ENCODE data around the gene NCKAP5.

Gene NCKAP5

DNA sequence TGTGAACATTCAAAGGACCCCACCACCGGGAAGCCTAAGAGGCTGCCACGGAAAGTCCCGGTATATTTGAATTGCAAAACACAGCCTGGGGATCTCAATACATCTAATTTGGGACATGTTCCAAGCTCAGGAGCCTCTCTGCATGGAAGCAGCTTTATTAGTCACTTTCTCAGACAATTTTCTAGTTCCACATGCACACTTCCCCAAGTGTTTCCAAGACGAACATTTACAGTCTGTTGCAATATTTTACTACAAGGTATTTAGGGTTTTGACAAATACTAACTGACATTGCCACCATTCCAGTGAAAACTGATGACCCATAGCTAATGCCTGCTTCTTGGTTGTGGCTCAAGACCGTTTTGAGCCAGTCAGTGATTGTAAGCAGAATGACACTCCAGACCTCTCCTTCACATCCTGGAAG, 145.3 kb downstream of the NCKAP5 start:
- no peak for DNase-seq (ENCODE audit: low read depth, low spot score)

DNA sequence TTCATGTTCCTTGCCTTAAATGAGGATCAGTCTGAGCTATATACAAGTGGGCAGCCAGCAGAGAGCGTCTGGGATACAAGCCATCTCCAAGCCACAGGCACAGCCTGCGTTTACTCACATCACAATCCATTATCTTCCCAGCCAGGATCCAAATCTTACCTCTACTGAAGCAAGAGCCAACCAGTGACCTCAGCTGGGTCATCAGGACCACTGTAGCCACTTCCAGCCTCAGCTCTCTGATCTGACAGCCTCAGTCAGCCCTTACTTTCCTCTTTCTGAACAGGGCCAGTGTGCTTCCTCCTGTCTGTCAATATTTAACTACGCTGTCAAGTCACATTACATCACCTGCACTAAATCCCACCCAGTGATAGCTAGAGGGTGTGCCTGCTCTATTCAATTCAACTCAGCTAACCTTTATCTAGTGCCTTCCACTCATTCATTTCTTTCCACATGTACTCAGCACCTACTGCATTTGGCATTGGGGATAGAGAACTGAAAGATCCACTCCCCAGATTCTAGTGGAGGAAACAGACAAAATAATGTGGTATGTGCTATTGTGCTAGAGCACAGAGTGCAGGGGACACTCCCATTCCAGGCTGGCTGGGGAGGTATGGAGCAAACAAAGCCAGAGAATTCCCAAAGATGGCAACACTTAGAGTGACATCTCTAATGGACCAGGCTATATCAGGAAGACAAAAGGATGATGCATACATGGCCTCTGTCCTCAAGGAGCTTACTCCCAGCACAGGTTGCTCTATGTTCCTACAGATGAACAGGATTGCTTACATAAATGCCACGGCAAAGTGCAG, 146.5 kb downstream of the NCKAP5 start:
- peak; percentile 21 for DNase-seq (ENCODE audit: low read depth, low spot score)

DNA sequence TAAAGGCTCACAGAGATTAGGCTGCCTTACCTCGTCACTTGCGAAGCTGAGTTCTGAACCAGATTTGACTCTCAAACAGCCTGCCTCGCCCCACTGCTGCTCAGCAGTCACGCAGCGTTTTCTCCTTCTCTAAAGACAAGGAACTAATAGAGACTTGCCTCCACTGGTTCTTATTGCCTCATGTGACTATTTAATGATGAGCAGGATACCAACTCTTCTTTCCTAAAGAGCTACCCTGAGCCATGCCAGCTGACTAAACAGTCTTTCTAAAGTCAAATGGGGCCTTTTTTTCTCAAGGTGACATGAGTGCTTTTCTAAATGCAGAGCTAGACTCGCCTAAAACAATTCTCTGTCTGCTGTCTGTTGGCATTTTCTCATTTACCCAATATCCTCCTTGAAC, 147.5 kb downstream of the NCKAP5 start:
- DNase-seq (ENCODE audit: low read depth, low spot score), result no peak

DNA sequence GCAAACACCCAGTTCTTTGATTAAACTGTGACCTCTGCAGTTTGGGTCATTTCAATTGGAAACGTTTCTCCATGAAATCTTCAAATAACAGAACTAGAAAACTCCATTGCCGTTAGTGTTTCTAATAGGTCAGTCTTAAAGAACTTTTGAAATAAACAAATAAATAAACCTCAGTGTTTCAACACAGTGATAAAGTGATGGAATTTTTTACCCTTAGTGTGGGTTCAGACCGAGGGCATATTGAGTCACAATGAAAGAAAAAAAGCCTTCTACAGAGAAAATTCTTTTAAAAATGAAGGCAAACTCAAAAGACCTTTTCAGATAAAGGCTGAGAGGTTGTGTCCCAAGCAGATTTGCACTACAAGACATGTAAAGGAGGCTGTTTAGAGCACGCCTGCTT, 149.6 kb downstream of the NCKAP5 start:
- no peak for DNase-seq (ENCODE audit: low read depth, low spot score)

DNA sequence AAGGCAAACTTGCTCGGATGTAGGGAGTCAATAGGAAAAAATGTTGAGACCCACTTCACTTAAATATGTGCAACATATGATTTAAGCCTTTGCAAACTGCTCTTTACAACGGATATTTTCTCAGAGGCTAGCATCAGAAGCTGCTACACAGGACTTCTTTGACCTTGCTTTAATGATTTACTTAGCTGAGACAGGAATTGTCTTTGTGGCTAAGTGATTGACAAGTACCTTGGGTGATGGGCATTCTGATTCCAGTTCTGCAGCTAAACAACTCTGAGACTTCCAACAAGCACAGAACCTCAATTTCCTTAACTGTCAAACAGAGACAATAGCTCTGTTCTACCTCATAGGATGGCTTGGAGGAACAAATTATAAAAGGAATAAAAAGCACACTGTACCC, 150.2 kb downstream of the NCKAP5 start:
- DNase-seq (ENCODE audit: low read depth, low spot score), result no peak

DNA sequence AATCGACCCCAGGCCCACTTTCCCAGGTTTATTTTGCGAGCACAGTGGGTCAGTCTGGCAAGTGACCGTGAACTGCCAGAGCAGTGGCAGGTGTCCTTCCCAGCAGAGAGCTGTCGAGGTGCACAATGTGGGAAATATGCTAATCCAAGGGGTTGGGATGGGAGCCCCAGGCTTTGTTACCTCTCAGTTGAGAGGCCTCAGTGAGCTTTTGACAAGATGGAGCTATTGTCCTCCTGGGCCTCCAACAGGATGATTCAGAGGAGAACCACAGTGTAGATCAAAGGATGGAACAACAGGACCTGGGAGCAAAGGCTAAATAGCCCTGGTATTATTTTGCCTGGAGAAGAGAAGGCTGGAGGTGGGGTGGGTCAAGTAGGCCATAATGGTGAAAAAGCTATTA, 150.8 kb downstream of the NCKAP5 start:
- DNase-seq (ENCODE audit: low read depth, low spot score), result peak; percentile 38

DNA sequence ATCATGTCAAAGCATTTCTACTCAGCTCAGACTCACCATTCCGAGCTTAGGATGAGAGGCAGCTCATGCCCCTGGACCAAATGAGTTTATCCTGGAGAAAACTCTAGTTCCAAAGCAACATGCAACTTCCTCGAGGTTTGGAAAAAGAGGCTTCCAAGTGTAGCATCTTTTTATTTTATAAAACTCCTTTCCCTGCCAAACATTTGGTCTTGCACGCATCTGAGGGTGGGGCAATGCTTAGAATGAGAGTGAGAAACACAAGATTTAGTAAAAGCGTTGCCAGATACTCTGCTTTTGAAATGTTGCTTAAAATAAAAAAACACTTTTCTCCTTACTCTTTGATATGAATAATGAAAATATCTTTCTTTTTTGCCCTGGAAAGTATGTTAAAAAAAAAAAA, 151.5 kb downstream of the NCKAP5 start:
- DNase-seq (ENCODE audit: low read depth, low spot score), result no peak

DNA sequence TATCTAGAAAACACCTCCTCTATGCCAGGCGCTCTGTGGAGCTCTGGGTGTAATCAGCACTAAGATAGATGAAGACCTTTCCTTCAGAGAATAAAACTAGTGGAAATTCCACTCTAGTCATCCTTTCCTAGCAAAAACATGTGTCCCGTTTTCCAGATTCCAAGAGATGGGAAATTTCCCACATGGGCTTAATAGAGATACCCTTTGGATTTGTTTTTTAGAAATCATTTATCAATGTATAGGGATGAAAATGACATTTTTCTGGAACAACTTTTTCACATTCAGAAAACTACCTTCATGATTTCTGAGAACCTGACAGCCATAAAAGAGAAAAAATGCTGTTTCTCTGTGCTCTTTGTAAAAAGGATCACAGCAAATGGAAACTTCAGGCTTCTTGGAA, 152.1 kb downstream of the NCKAP5 start:
- DNase-seq (ENCODE audit: low read depth, low spot score), result no peak

DNA sequence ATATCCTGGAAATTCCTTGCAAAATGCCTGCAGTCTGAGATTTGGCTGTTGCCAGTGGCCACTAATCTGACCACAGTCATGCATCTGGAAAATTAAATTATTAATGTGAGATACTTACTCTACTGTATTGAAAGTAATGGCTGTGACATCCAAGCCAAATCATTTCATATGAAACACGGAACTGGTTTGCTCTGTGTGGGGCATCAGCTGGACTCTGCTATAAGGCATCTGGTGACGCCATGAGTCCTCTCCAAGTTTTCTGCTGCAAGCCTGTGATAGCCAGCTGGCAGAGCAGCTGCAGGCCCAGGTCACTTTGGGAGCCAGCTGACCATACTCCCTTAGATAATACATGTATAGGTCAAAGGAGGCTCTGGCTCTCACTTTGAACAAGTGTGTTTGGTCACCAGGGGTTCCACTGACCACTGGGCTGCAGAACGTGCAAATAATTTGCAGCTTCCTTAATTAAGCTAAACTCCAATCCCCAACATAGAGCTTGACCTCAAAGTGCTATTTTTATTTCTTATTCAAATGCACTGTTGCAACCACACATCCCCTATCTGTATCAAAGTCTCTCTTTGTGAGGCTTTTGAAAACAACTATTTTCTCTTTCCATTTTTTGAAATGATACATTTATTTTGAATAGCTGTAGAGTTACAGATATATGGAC, 152.9 kb downstream of the NCKAP5 start:
- no peak for DNase-seq (ENCODE audit: low read depth, low spot score)

DNA sequence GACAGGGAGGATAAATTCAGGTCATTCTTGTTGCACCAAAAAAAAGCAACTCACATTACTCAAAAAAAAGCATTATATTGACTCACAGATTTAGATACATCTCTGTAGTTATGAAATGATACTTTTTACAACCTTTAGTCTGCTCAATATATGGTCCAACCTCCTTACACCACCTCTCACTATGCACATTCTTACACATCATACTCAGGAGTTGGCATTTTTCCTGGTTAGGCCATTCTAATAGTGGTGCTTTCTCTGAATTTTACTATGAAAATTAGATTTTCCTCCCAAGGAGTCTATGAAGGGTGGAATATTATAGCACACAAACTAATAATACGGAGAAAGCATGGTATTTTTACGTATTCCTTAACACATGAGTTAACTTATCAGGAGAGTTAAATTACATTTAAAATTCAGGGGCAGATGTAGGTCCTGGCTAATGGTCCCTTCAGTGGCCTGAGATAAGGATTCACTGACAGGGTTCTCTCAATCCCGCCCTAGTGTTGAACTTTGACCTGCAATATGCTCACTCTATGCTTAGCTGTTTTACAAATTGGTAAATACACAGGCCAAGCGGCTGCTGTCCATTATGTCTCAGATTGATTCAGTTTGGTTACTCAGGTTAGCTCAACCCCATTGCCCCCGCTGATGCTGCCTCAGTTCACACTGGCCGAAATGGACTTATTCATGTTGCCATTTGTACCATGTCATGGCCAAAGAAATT, 153.6 kb downstream of the NCKAP5 start:
- no peak for DNase-seq (ENCODE audit: low read depth, low spot score)

DNA sequence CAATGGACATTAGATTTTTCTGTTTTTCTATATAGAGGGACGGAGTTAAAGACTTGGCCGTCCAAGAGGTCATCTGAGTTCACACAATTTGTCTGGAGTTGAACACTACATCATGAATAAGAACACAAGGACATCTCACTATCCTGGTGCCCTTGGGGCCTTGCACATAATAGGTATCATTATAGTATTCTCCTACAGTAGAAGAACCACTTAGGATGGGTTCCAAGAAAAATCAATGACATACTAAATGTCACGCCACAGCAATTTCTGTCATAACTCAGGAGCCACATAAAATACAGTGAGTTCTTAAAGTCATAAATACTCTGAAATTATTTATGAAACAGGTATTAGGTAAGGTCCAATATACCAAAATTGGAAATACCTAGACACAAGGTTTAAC, 154.4 kb downstream of the NCKAP5 start:
- no peak for DNase-seq (ENCODE audit: low read depth, low spot score)

DNA sequence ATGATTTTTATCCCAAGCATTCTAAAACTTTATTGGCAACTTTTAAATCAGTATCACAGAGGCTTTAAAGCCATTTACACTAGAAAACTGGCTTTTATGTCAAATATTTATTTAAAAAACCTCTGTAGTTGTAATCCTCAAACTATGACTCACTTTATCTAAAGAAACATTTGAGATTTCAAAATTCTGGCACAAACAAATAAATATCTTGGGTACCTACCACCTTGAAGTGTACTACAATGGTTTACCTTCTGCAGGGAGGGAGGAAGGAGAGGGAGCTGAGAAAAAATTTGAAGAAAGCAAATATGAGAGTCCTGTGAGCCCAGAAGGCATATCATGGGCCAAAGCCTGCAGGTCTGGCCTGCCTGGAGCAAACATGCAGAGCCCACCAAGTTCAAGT, 155.6 kb downstream of the NCKAP5 start:
- DNase-seq (ENCODE audit: low read depth, low spot score), result no peak

DNA sequence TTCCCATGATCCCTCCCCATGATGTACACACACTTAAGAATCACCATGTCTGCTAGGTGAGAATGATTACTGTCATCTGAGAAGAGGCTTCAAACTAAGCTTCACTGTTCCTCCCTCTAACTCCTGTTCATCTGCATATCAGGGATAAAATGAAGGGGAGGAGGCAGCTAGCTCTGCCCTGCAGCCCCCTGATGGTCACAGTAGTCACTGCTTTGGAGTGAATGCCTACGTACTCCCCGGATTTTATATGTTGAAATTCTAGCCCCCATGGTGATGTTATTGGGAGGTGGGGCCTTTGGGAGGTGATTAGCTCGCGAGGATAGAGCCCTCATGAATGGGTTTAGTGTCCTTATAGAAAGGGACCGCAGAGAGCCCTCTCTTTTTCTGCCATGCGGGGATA, 156.4 kb downstream of the NCKAP5 start:
- DNase-seq (ENCODE audit: low read depth, low spot score), result peak; percentile 41

DNA sequence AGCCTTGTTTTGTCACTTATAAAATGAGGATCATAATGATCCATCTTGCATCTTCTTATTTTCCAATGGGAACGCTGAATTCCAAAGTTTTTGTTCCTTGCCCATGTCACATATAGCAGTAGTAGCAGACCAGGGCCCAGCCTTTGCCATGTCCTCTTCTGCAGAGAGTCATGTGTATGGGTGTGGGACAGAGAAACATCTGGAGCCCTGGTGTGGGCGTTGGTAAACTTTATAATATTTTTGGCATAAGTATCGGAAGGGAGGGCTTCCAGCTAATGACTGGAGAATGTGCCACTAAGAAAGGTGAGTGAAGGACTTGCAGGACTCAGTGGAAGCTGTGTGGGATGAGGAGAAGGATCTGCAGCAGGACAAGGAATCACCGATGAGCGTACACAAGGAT, 157.2 kb downstream of the NCKAP5 start:
- DNase-seq (ENCODE audit: low read depth, low spot score), result no peak

DNA sequence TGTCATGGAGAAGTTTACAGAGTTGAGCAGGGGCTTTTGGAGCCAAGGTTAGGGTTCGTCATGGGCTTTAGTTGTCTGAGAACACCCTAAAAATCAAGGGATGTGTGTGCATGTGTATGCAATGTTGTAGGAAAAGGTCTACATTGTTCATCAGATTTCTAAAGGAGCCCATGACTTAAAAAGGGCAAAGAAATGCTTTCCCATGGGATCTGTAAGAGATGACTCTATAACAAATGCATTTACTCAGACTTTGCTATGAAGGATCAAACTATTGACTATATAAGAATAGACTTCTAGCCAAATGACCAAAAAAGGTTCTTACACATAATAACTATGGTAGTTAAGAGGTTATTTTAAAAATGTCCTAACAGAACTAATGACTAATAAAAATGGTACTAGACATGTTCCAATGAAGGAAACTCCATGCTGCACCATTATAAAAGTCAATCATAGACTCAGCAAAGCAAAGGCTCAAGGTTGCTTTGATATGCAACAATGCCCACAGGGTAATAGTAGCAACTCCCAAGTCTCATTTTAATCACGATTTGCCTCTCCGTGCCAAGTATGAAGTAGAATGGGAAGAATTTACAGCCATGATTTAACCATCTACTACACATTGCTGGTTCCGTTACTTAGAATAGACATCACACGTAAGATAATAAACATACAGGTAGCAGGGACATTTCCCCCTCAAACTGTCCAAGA, 158.5 kb downstream of the NCKAP5 start:
- DNase-seq (ENCODE audit: low read depth, low spot score), result no peak

DNA sequence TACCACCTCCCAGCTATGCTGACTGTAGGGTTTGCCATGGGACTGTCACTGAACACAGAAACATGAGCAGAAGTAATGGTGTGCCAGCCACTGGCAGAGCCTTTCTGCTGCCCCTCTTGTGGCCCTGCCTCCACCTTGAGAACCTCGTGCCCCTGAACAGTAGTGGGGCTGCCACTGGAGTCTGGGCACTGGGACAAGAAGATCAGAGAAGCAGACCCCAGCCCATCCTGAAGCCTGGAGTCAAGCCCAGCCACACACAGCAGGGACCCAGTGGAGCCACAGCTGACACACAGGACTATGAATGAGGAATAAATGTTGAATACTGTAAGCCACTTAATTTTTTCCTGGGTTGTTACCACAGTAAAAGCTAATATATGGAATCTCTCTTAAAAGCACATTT, 159.6 kb downstream of the NCKAP5 start:
- no peak for DNase-seq (ENCODE audit: low read depth, low spot score)

DNA sequence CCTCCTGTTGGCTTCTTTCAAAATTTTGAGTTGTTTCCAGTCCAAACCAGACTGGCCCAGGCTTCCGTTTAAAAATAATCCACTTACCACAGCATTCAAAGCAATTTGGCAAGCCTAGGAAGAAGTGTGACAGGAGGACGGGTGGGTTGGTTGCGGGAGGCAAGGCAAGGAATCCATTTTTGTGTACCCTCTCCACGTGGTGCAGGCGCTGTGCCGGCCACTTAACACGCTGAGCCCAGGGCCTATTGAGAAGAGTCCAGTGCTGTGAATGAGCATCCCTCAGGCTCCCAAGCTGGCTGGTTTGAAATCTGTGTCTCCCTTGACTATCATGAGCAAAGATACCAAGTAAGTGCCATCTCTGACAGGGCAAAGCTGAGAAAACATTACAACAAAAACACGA, 160.9 kb downstream of the NCKAP5 start:
- DNase-seq (ENCODE audit: low read depth, low spot score), result no peak

DNA sequence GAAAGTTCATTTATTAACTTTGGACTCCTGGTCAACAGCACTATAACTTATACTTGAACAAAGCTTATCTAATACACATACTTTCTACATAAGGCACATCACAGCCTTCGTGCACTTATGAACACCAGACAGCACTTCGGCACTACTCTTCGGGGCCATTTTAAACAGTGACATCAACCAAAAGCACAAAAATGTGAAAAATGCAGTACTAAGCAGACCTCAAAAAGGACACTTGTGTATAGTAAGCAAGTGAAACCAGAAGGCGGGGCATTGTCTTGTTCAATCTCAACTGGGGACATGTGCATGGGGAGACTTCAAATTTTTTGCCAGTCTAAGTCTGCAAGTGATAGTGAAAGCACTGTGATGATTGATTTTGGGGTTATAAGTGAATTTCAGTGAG, 163.0 kb downstream of the NCKAP5 start:
- no peak for DNase-seq (ENCODE audit: low read depth, low spot score)

DNA sequence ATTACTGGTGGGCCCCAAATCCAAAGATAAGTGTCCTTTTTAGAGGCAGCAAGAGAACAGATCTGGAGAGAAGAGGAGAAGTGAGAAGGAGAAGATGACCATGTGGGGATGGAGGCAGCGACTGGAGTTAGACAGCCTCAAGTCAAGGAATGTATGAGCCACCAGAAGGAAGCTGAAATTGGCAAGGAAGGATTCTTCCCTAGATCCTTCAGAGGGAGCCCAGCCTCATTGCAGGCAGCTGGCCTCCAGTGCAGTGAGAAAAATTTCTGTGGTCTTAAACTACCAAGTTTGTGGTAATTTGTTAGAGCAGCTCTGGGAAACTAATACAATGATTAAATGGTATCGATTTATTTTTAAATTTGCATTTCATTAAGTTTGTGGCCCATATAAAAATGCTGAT, 167.9 kb downstream of the NCKAP5 start:
- DNase-seq (ENCODE audit: low read depth, low spot score), result no peak

DNA sequence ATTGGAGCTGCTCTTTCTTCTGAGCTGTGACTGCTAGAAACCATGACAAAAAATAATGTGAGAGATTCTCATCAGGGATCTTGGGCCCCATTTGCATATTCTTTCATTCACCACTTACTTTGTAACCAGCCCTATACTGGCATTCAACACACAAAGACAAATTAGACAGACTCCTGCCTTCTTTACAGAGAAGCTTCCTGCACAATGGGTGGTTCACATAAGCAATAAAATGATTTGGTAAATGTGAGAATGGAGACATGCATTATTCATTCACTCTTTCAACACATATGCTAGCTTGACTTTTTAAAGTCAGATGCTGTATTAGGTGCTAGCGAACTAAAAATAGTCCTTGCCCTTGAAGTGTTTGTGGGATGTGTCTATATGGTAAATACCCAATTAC, 174.4 kb downstream of the NCKAP5 start:
- no peak for DNase-seq (ENCODE audit: low read depth, low spot score)

DNA sequence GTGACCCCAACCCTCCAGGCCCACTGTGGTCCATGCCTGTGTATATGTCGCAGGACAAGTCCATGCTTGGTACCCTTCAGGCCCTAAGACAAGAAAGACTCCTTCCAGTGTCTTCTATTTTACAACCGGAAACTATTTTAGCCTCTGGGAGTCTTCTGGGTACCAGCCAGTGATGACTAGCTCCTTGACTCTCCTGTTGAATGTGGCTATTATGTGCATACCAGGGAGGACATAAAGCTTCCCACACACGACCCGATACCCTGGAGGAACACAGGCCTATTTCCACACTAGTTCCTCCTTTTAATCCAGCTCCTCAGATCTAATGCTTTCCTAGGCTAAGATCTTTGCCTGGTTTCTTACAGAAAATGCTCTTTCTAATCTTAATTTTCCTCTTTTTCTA, 178.1 kb downstream of the NCKAP5 start:
- DNase-seq (ENCODE audit: low read depth, low spot score), result peak; percentile 15

DNA sequence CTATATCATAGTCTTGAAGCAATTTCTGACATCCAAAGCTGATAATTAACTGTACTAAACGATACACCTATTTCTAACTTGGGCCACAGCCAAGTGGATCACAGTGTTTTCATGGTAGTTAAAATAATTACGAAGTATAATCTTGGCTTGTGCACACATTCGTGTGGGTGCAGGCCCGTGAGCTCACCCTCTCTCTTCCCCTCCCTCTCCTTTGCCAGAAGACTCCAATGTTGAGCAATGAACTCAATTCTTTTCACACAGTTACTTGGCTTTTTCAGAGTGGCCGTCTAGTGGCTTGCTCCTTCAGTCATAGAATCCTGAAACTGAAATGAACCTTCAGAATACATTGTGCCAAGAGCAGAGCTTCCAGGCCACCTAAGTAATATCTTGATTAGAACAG, 178.7 kb downstream of the NCKAP5 start:
- no peak for DNase-seq (ENCODE audit: low read depth, low spot score)

All from ELF-1 (cell line).